Left ventricle myocardium inferior (tissue), 1 donor: ENCODE results near the gene CUBN. TPM values are rescaled to one million over a fixed set of nuclear protein-coding genes. Genes with fewer than 3 reads are reported as not detected.

Source experiments
- DNase-seq: peaks from one replicate; pipeline ENCODE4 v3.0.0-alpha.2; 2020
- H3K27ac ChIP-seq: fragments of 200-600 bp; replicated peaks from 2 replicates; pipeline ENCODE4 v1.8.0; 2021
- H3K27me3 ChIP-seq: fragments of 200-600 bp; 2 replicates; pipeline ENCODE4 v1.8.0; 2021; ENCODE audit warnings: low read depth
- H3K36me3 ChIP-seq: fragments of 200-600 bp; 2 replicates; pipeline ENCODE4 v1.8.0; 2021
- H3K4me1 ChIP-seq: fragments of 200-600 bp; 2 replicates; pipeline ENCODE4 v1.8.0; 2021
- H3K4me3 ChIP-seq: fragments of 200-600 bp; 2 replicates; pipeline ENCODE4 v1.8.0; 2021; ENCODE audit warnings: mild to moderate bottlenecking, moderate library complexity
- H3K9me3 ChIP-seq: fragments of 200-600 bp; replicated peaks from 2 replicates; pipeline ENCODE4 v1.8.0; 2021
- intact Hi-C: fragments of 100-400 bp; cut with micrococcal nuclease; formaldehyde crosslinking; loops from one replicate; pipeline ENCODE4 v1.11.0; 2022
- total RNA-seq: library from RNA; stranded (reverse); fragmentation: NEBNext Ultra II Directional; extraction: Animal tissue kit (Norgen Biotek cat#: 25700); gene quantifications from one replicate; pipeline ENCODE4 v1.2.1, GENCODE V29; 2021
- TF ChIP-seq, protein P1 (sequence below): fragments of 200-600 bp; IDR thresholded peaks from 2 replicates; pipeline ENCODE4 v1.8.0; 2021; ENCODE audit warnings: antibody characterized with exemption, mild to moderate bottlenecking, borderline replicate concordance
- donor health status: DM: no; HTN: yes; CAD: no; lungs with severe emphysema.

Gene CUBN
- total RNA-seq, 1 donor from 2014 or later: 0.44 TPM

DNA sequence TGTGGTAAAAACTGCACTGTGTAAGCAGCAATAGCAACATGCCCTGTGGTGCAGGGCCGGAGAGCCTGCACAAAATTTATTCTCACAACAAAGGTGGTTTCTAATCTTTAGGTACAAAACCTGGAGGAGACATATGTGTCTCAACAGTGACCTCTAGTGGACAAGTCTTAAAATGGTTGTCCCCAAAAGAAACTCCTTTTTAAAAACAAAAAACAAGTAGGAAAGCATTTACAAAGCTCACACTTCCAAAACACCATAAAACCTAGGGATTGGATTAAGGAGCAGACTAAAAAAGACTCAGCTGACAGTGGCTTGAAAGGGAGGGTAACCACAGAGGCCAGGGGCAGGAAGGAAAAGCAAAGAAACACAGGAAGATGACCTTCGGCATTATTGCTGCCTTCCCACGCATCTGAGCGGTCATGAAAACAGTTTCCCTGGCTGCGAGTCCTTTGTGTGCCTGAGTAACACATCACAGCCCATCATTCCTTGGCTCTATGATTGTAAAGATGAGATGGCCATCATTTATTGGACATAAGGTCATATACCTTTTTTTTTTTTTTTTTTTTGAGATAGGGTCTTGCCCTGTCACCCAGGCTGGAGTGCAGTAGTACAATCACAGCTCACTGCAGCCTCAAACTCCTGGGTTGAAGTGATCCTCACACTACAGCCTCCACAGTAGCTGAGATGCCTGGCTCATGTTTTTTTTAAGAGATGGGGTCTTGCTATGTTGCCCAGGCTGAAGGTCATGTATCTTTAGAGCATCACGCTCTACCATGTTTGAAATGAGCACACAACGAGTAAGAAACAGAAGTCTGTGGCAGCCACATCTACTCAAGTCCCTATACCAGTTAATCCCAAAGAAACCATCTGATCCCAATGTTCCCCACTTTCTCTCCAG, 351.9 kb downstream of the CUBN start:
- Histone ChIP-seq H3K4me1 (peaks cover 35% of the 10 kb centered on the region), H3K4me3 (peak overlapping the region; percentile 14), H3K27me3 (no peaks in the 10 kb centered on the region), H3K36me3 (peaks cover 3% of the 10 kb centered on the region), H3K27ac (peak overlapping the region; percentile 64), H3K9me3 (no peaks in the 10 kb centered on the region)
- TF ChIP-seq, protein P1, sequence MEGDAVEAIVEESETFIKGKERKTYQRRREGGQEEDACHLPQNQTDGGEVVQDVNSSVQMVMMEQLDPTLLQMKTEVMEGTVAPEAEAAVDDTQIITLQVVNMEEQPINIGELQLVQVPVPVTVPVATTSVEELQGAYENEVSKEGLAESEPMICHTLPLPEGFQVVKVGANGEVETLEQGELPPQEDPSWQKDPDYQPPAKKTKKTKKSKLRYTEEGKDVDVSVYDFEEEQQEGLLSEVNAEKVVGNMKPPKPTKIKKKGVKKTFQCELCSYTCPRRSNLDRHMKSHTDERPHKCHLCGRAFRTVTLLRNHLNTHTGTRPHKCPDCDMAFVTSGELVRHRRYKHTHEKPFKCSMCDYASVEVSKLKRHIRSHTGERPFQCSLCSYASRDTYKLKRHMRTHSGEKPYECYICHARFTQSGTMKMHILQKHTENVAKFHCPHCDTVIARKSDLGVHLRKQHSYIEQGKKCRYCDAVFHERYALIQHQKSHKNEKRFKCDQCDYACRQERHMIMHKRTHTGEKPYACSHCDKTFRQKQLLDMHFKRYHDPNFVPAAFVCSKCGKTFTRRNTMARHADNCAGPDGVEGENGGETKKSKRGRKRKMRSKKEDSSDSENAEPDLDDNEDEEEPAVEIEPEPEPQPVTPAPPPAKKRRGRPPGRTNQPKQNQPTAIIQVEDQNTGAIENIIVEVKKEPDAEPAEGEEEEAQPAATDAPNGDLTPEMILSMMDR: peak; percentile 84
- no peak for DNase-seq
- intact Hi-C loops: no loop called here

DNA sequence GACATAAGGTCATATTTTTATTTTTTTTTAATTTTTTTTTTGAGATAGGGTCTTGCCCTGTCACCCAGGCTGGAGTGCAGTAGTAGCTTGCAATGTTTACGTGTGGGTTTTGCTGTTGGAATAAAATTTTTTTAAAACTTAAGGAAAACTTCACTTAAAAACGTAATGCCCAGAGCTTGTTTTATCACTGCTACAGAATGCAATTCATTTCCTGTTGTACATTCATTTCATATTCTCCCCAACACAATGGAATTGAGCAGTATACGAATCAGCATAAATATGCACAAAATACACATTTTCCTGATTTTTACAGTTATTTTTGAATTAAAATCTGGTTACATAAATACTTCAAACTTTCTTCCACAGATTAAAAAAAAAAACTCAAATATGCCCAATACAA, 352.7 kb downstream of the CUBN start:
- Histone ChIP-seq H3K27me3 (no peaks in the 10 kb centered on the region), H3K4me1 (peaks cover 44% of the 10 kb centered on the region), H3K9me3 (no peaks in the 10 kb centered on the region), H3K27ac (peak overlapping the region; percentile 64), H3K36me3 (peaks cover 3% of the 10 kb centered on the region), H3K4me3 (no peak overlapping the region)
- DNase-seq: no peak
- TF ChIP-seq, protein P1: no peak
- intact Hi-C loops: no loop called here

Other genes starting within 250 kb of the CUBN start
- 4.0 TPM for gene TRDMT1, start 71.9 kb upstream of the CUBN start, total RNA-seq
- 375 TPM for gene VIM, start 98.4 kb upstream of the CUBN start, total RNA-seq